ENCODE measurements around the gene PRKCA.

The PRKCA gene

GRCh38 chr17:66814026-66814425, 511.6 kb downstream of the PRKCA start:
- H3K4me3 ChIP-seq (ENCODE audit: low read depth, low read length): no peak overlapping the region
- TF ChIP-seq MAX (IDR thresholded peaks at IDR 0.05; ENCODE audit: low read depth, low read length) (no peak), MYC (IDR thresholded peaks at IDR 0.05; ENCODE audit: low read depth, low read length) (no peak), POLR2A (IDR thresholded peaks at IDR 0.05; ENCODE audit: extremely low read depth, insufficient read length) (no peak), CTCF (IDR thresholded peaks at IDR 0.05; ENCODE audit: low read depth, low read length) (no peak)
- no peak for DNase-seq (ENCODE audit: low read depth)

GRCh38 chr17:66814570-66814969, 512.2 kb downstream of the PRKCA start:
- no peak overlapping the region for H3K4me3 ChIP-seq (ENCODE audit: low read depth, low read length)
- DNase-seq (ENCODE audit: low read depth): no peak
- no peak for TF ChIP-seq CTCF (IDR thresholded peaks at IDR 0.05; ENCODE audit: low read depth, low read length)
- no peak for TF ChIP-seq POLR2A (IDR thresholded peaks at IDR 0.05; ENCODE audit: extremely low read depth, insufficient read length)
- TF ChIP-seq MAX (IDR thresholded peaks at IDR 0.05; ENCODE audit: low read depth, low read length): no peak
- no peak for TF ChIP-seq MYC (IDR thresholded peaks at IDR 0.05; ENCODE audit: low read depth, low read length)

- TF ChIP-seq MYC (IDR thresholded peaks at IDR 0.05; ENCODE audit: low read depth, low read length) (no peak), POLR2A (IDR thresholded peaks at IDR 0.05; ENCODE audit: extremely low read depth, insufficient read length) (no peak), MAX (IDR thresholded peaks at IDR 0.05; ENCODE audit: low read depth, low read length) (no peak), CTCF (IDR thresholded peaks at IDR 0.05; ENCODE audit: low read depth, low read length) (no peak)
These were observed 515.3 kb downstream of the PRKCA start for GRCh38 chr17:66817750-66818149.

GRCh38 chr17:66819466-66819865, 517.1 kb downstream of the PRKCA start:
- DNase-seq (ENCODE audit: low read depth): no peak
- no peak for TF ChIP-seq POLR2A (IDR thresholded peaks at IDR 0.05; ENCODE audit: extremely low read depth, insufficient read length)
- TF ChIP-seq MYC (IDR thresholded peaks at IDR 0.05; ENCODE audit: low read depth, low read length): no peak
- no peak for TF ChIP-seq MAX (IDR thresholded peaks at IDR 0.05; ENCODE audit: low read depth, low read length)
- no peak for TF ChIP-seq CTCF (IDR thresholded peaks at IDR 0.05; ENCODE audit: low read depth, low read length)
- H3K4me3 ChIP-seq (ENCODE audit: low read depth, low read length): no peak overlapping the region

More at GRCh38 chr17:66817750-66818149, 515.3 kb downstream of the PRKCA start:
- H3K4me3 ChIP-seq (ENCODE audit: low read depth, low read length): no peak overlapping the region
- DNase-seq (ENCODE audit: low read depth): no peak

- no peak for DNase-seq (ENCODE audit: low read depth)
- no peak overlapping the region for H3K4me3 ChIP-seq (ENCODE audit: low read depth, low read length)
- TF ChIP-seq MAX (IDR thresholded peaks at IDR 0.05; ENCODE audit: low read depth, low read length) (no peak), POLR2A (IDR thresholded peaks at IDR 0.05; ENCODE audit: extremely low read depth, insufficient read length) (no peak), CTCF (IDR thresholded peaks at IDR 0.05; ENCODE audit: low read depth, low read length) (no peak), MYC (IDR thresholded peaks at IDR 0.05; ENCODE audit: low read depth, low read length) (no peak)
These were observed 519.6 kb downstream of the PRKCA start for GRCh38 chr17:66822009-66822408.

- no peak overlapping the region for H3K4me3 ChIP-seq (ENCODE audit: low read depth, low read length)
- TF ChIP-seq CTCF (IDR thresholded peaks at IDR 0.05; ENCODE audit: low read depth, low read length) (no peak), POLR2A (IDR thresholded peaks at IDR 0.05; ENCODE audit: extremely low read depth, insufficient read length) (no peak), MAX (IDR thresholded peaks at IDR 0.05; ENCODE audit: low read depth, low read length) (no peak), MYC (IDR thresholded peaks at IDR 0.05; ENCODE audit: low read depth, low read length) (no peak)
- no peak for DNase-seq (ENCODE audit: low read depth)
These were observed 524.4 kb downstream of the PRKCA start for GRCh38 chr17:66826856-66827255.

Measured in NB4 (cell line).